ENCODE measurements around the gene CRTC3. TPM values are rescaled to one million over a fixed set of nuclear protein-coding genes. Genes with fewer than 3 reads are reported as not detected.
"Not testable (repeated sequence)": the region's sequence is repeated elsewhere in the genome, so short reads cannot be mapped to it uniquely, and the experiment has no call there.

CRTC3 gene
- total and polyA plus RNA-seq, 4 donors, result 17.0 to 32.5 (median 24.9) TPM

DNA sequence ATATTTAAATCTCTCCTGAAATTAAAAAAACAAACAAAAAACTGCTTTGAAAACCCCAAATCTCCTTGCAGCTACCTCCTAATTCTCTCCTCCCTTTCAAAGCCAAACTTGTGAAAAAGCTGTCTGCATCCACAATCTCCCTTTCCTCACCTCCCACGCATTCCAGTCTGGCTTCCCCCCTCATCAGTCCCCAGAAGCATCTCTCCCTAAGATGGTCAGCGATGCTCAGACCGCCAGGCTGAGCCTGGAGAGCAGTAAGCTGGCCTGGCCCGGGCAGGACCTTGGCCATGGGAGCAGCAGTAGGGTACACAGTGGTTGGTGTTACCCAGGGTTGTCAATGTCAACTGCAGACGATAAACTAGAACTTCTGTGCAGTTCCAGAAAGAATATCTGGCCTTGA is 154.6 kb downstream of the CRTC3 start:
- no peaks in the 10 kb centered on the region for H3K36me3 ChIP-seq (ENCODE audit: control insufficient read depth, insufficient read depth, low read length)
- no peak overlapping the region for H3K27ac ChIP-seq (ENCODE audit: low read depth, low read length)
- no peaks in the 10 kb centered on the region for H3K9me3 ChIP-seq (ENCODE audit: control insufficient read depth, insufficient read depth, low read length)
- no peak for DNase-seq (ENCODE audit: low read depth in 4 of 6, low spot score in 6 of 6)
- H3K4me3 ChIP-seq (ENCODE audit: low read depth, low read length), result no peak overlapping the region
- H3K27me3 ChIP-seq (ENCODE audit: control insufficient read depth, insufficient read depth, low read length), result no peaks in the 10 kb centered on the region
- 79% methylated on average over 2 of the region's 5 CpGs for WGBS (ENCODE audit: insufficient coverage)
- H3K4me1 ChIP-seq (ENCODE audit: control insufficient read depth, insufficient read depth, low read length), result no peaks in the 10 kb centered on the region

DNA sequence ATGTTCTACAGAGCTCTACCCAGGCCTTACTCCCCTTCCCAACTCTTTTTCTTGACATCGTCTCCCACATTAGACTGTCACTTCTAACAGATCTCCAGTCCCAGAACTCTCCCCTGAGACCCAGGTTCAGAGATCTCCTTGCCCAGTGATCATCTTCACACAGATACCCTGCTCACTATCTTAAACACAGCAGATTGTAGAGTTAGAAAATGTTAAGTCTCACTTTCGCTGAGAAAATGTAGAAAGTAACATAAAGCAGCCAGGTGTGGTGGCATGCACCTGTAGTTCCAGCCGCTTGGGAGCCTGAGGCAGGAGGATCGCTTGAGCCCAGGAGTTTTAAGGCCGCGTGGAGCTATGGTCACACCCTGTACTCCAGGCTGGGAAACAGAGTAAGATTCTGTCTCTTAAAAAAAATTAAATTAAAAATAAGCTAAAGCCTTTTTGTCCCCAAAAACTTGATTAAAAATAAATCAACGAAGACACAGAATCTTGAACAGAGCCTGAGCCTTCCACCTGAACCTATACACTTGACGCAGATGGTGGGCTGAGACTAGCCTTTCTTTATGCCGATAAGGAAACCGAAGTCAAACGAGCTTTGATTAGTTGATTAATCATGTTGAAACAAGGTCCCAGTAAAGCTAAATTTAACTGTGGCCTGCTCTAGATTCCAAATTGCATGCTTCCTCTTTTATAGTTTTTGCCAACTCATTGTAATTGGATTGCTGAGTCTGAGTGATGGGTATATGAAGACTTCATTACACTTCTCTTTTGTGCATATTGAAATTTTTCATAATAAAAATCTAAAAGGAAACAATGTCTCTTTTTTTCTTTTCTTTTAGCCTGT is 156.1 kb downstream of the CRTC3 start:
- 92% methylated on average over 3 of the region's 11 CpGs for WGBS (ENCODE audit: insufficient coverage)
- Histone ChIP-seq H3K9me3 (ENCODE audit: control insufficient read depth, insufficient read depth, low read length) (peaks cover 1% of the 10 kb centered on the region), H3K27ac (ENCODE audit: low read depth, low read length) (no peak overlapping the region), H3K4me1 (ENCODE audit: control insufficient read depth, insufficient read depth, low read length) (no peaks in the 10 kb centered on the region), H3K4me3 (ENCODE audit: low read depth, low read length) (no peak overlapping the region), H3K36me3 (ENCODE audit: control insufficient read depth, insufficient read depth, low read length) (no peaks in the 10 kb centered on the region), H3K27me3 (ENCODE audit: control insufficient read depth, insufficient read depth, low read length) (no peaks in the 10 kb centered on the region)
- DNase-seq (ENCODE audit: low read depth in 4 of 6, low spot score in 6 of 6), result no peak

DNA sequence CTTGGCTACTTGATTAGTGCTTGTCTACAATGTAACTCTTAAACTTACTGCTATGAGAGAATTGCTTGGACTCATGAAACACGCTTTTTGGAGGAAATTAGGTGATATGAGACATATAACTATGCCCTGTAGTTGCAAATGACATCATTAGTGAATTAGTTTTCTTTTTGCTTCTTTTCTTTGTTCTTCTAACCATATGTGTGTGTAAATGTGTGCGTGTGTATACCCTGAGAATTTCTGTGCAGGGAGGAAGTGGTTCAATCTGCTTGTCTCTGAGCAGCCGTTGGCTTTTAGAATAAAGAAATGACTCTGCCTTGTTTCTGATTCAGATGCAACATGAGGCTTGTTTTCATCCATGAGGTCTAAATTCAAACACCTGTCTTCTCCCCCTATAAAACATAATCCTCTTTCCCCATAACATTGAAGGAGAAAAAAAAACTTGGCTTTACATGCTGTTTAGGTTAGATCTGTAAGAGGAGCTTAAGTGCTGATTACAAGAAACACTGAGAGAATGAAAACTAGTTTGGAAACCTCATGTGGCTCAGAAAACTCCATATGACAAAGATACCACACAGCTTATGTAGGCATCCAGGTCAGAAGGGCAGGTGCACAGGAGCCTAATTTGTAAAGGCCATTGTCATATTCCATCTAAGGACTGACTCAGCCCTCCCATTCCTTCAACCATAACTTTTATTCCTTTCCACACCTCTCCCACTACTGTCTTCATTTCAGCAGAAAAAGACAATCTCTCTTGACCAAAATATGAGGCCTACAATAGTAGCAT is 156.9 kb downstream of the CRTC3 start:
- no CpG with 5 or more reads among the region's 3 CpGs for WGBS (ENCODE audit: insufficient coverage)
- H3K9me3 ChIP-seq (ENCODE audit: control insufficient read depth, insufficient read depth, low read length), result peaks cover 1% of the 10 kb centered on the region
- DNase-seq (ENCODE audit: low read depth in 4 of 6, low spot score in 6 of 6), result no peak
- no peak overlapping the region for H3K4me3 ChIP-seq (ENCODE audit: low read depth, low read length)
- no peaks in the 10 kb centered on the region for H3K27me3 ChIP-seq (ENCODE audit: control insufficient read depth, insufficient read depth, low read length)
- H3K36me3 ChIP-seq (ENCODE audit: control insufficient read depth, insufficient read depth, low read length), result no peaks in the 10 kb centered on the region
- H3K27ac ChIP-seq (ENCODE audit: low read depth, low read length), result no peak overlapping the region
- no peaks in the 10 kb centered on the region for H3K4me1 ChIP-seq (ENCODE audit: control insufficient read depth, insufficient read depth, low read length)

DNA sequence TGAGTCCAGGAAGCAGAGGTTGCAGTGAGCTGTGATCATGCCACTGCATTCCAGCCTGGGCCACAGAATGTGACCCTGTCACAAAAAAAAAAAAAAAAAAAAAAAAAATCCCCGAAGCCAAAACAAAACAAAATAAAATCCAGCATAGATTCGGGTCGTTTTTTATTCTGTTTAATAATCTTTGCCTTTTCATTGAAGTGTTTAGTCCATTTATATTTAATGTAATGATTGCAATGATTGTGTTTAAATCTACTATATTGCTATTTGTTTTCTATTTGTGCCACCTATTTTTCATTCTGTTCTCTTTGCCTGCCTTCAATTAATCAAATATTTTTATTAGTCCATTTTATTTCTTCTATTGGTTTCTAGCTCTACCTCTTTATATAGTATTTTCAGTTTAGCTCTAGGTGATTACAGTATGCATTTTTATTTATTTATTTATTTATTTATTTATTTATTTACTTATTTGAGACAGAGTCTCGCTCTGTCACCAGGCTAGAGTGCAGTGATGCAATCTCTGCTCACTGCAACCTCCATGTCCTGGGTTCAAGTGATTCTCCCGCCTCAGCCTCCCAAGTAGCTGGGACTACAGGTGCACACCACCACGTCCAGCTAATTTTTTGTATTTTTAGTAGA is 159.7 kb downstream of the CRTC3 start:
- not testable (repeated sequence) for H3K36me3 ChIP-seq (ENCODE audit: control insufficient read depth, insufficient read depth, low read length); H3K4me1 ChIP-seq (ENCODE audit: control insufficient read depth, insufficient read depth, low read length); H3K27me3 ChIP-seq (ENCODE audit: control insufficient read depth, insufficient read depth, low read length); H3K4me3 ChIP-seq (ENCODE audit: low read depth, low read length); DNase-seq (ENCODE audit: low read depth in 4 of 6, low spot score in 6 of 6); H3K9me3 ChIP-seq (ENCODE audit: control insufficient read depth, insufficient read depth, low read length); H3K27ac ChIP-seq (ENCODE audit: low read depth, low read length)
- no CpG with 5 or more reads among the region's 6 CpGs for WGBS (ENCODE audit: insufficient coverage)

DNA sequence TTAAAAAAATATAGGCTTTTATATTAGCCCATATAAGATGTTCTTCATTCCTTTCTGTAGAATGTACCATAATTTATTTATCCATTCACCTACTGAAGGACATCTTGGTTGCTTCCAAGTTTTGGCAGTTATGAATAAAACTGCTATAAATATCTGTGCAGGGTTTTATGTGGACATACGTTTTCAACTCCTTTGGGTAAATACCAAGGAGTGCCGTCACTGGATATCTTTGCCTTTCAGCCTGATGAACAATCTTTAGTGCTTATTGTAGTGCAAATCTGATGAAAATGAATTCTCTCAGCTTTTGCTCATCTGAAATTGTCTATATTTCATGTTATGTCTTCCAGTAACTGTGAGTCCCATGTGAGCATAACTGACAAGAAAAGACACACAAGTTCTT is 160.9 kb downstream of the CRTC3 start:
- Histone ChIP-seq H3K27ac (ENCODE audit: low read depth, low read length) (no peak overlapping the region), H3K36me3 (ENCODE audit: control insufficient read depth, insufficient read depth, low read length) (no peaks in the 10 kb centered on the region), H3K4me3 (ENCODE audit: low read depth, low read length) (no peak overlapping the region), H3K9me3 (ENCODE audit: control insufficient read depth, insufficient read depth, low read length) (peaks cover 1% of the 10 kb centered on the region), H3K4me1 (ENCODE audit: control insufficient read depth, insufficient read depth, low read length) (no peaks in the 10 kb centered on the region), H3K27me3 (ENCODE audit: control insufficient read depth, insufficient read depth, low read length) (no peaks in the 10 kb centered on the region)
- 60% methylated on average over 2 of the region's 2 CpGs for WGBS (ENCODE audit: insufficient coverage)
- no peak for DNase-seq (ENCODE audit: low read depth in 4 of 6, low spot score in 6 of 6)

DNA sequence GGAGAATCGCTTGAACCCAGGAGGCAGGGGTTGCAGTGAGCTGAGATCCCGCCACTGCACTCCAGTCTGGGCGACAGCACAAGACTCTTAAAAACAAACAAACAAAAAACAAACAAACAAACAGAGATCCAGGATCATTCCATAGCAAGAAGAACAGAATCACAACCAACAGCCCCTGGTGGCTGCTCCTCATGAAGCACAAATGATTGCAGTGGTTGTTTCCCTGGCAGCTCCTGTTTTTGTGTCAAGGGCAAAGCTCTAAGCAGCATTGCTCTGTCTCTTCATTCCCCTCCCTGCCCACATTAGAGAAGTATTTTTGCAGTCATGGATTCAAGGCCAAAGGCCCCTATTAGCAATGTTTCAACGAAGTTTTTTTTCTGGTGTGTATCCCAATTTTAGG is 161.6 kb downstream of the CRTC3 start:
- Histone ChIP-seq H3K27me3 (ENCODE audit: control insufficient read depth, insufficient read depth, low read length) (no peaks in the 10 kb centered on the region), H3K4me1 (ENCODE audit: control insufficient read depth, insufficient read depth, low read length) (no peaks in the 10 kb centered on the region), H3K9me3 (ENCODE audit: control insufficient read depth, insufficient read depth, low read length) (peaks cover 1% of the 10 kb centered on the region), H3K36me3 (ENCODE audit: control insufficient read depth, insufficient read depth, low read length) (no peaks in the 10 kb centered on the region), H3K4me3 (ENCODE audit: low read depth, low read length) (no peak overlapping the region), H3K27ac (ENCODE audit: low read depth, low read length) (no peak overlapping the region)
- 97% methylated on average over 4 of the region's 4 CpGs for WGBS (ENCODE audit: insufficient coverage)
- no peak for DNase-seq (ENCODE audit: low read depth in 4 of 6, low spot score in 6 of 6)

DNA sequence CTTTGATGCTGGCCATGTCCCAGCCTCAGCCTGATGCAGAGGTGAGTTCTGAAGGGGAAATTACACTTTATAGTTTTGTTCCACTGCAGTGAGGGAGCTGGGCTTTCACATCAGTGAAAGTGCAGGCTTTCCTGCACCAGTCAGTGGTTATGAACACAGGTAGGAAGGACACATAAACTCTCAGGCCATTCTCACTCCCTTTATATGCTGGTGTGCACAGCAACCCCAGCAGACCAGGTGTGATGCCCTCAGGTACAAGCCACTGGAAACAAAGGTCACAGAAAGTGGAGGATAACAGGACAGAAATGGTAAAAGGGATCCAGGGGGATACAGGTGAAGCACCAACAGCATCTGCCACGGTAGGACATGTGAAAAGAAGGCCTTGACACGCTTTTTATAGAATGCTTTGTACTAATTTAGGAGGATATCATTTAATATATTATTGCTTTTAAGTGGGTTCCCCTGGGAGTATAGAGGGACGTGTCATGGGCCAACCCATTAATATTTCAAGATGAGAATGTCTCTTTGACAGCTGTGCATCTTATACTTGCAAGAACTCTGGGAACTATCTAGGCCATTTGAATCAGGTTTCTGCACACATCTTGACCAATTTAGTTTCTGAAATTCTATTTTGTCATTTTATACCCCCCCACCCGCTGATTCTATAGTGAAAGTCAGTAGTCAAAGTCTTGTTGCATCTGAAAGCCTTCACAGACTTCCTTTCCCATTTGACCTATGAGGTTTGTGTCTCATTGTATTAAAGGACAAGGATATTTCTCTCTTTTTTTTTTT is 162.5 kb downstream of the CRTC3 start:
- no peaks in the 10 kb centered on the region for H3K27me3 ChIP-seq (ENCODE audit: control insufficient read depth, insufficient read depth, low read length)
- DNase-seq (ENCODE audit: low read depth in 4 of 6, low spot score in 6 of 6), result no peak
- WGBS (ENCODE audit: insufficient coverage), result no CpG with 5 or more reads among the region's 4 CpGs
- no peaks in the 10 kb centered on the region for H3K4me1 ChIP-seq (ENCODE audit: control insufficient read depth, insufficient read depth, low read length)
- no peaks in the 10 kb centered on the region for H3K36me3 ChIP-seq (ENCODE audit: control insufficient read depth, insufficient read depth, low read length)
- peaks cover 1% of the 10 kb centered on the region for H3K9me3 ChIP-seq (ENCODE audit: control insufficient read depth, insufficient read depth, low read length)
- H3K27ac ChIP-seq (ENCODE audit: low read depth, low read length), result no peak overlapping the region
- H3K4me3 ChIP-seq (ENCODE audit: low read depth, low read length), result no peak overlapping the region

Data from spinal cord (tissue), 10 donors.